HepG2 (cell line): Measurements from ENCODE around the gene SLAIN2. TPM values are rescaled to one million over a fixed set of nuclear protein-coding genes. Genes with fewer than 3 reads are reported as not detected.

Experiments used
- ATAC-seq: fragments of 200-7000 bp; cut with Tn5 transposase; 3 replicates; pipeline ENCODE4 v1.9.1; 2020; ENCODE audit warnings: mild to moderate bottlenecking, moderate library complexity
- Bru-seq: library from RNA; stranded (reverse); fragments of 400-500 nt; gene quantifications from one replicate; lab custom pipeline; 2021; lab: Mats Ljungman, UMichigan
- BruChase-seq, 2 experiments: library from RNA; stranded (reverse); fragments of 400-500 nt; gene quantifications; one replicate each; lab custom pipeline; 2021; lab: Mats Ljungman, UMichigan
- BruUV-seq: library from RNA; stranded (reverse); fragments of 400-500 nt; replicated peaks from 2 replicates; lab custom pipeline; 2021; lab: Mats Ljungman, UMichigan
- CTCF ChIA-PET: fragments of 300-600 bp; formaldehyde crosslinking; extraction: SDS; loops from one replicate; lab custom pipeline; 2021; ENCODE audit warnings: low total read pairs, inconsistent platforms, low intra/inter-chr PET ratio; lab: Yijun Ruan, JAX
- POLR2A ChIA-PET: fragments of 350-600 bp; sonication (Branson Sonifier 250); formaldehyde crosslinking; loops from one replicate; lab custom pipeline; 2020; ENCODE audit warnings: antibody characterized with exemption, inconsistent platforms; lab: Yijun Ruan, JAX
- DNase-seq: peaks from one replicate; pipeline ENCODE4 v3.0.0-alpha.2; 2015; ENCODE audit warnings: low spot score
- FAIRE-seq: peaks from 3 replicates; lab custom pipeline; 2011; peaks lifted over from hg19 to GRCh38; lab: Jason Lieb, UNC
- H2AFZ ChIP-seq: one replicate; pipeline ENCODE4 v1.6.1; 2011; ENCODE audit warnings: low read length, inconsistent platforms
- H3K27ac ChIP-seq: fragments of 300-600 bp; 3 replicates; pipeline ENCODE4 v1.8.0; 2011; ENCODE audit warnings: mixed run types, mild to moderate bottlenecking, mixed read lengths, low read length, inconsistent platforms; ENCODE audit not compliant: insufficient read depth; ENCODE audit errors: extremely low read length
- H3K27me3 ChIP-seq, 2 experiments: fragments of 200-600 bp in 1 of 2; 2 replicates in 1 of 2; 3 replicates in 1 of 2; pipeline versions ENCODE4 v1.6.0 to v1.8.0; 2011; ENCODE audit warnings: low read length in 2 of 2, mild to moderate bottlenecking in 2 of 2, moderate library complexity in 2 of 2, inconsistent platforms in 1 of 2; ENCODE audit not compliant: insufficient read depth in 2 of 2, control insufficient read depth in 1 of 2
- H3K36me3 ChIP-seq, 2 experiments: fragments of 200-600 bp in 1 of 2; replicated peaks in 1 of 2; 2 replicates in 1 of 2; 3 replicates in 1 of 2; pipeline versions ENCODE4 v1.5.1 to v1.8.0; 2011; ENCODE audit warnings: low read length in 2 of 2, inconsistent platforms in 1 of 2; ENCODE audit not compliant: insufficient read depth in 2 of 2, control insufficient read depth in 1 of 2
- H3K4me1 ChIP-seq: 2 replicates; pipeline ENCODE4 v1.5.1; 2012; ENCODE audit warnings: low read length, inconsistent platforms; ENCODE audit not compliant: insufficient read depth
- H3K4me2 ChIP-seq: 2 replicates; pipeline ENCODE4 v1.6.0; 2011; ENCODE audit warnings: low read depth, low read length, inconsistent platforms
- H3K4me3 ChIP-seq, 3 experiments: fragments of 200-600 bp in 1 of 3; sonication (generic), shearing (Covaris generic) in 1 of 3; replicated peaks in 1 of 3; 2 replicates each; pipeline ENCODE4 v1.5.1; 2011 to 2016; ENCODE audit warnings: low read length in 3 of 3, inconsistent platforms in 2 of 3, low read depth in 2 of 3, mild to moderate bottlenecking in 2 of 3, control low read depth in 1 of 3, mixed read lengths in 1 of 3; ENCODE audit not compliant: insufficient read depth in 1 of 3
- H3K79me2 ChIP-seq: one replicate; pipeline ENCODE4 v1.6.1; 2011; ENCODE audit warnings: low read length, inconsistent platforms; ENCODE audit not compliant: insufficient read depth
- H3K9ac ChIP-seq: 2 replicates; pipeline ENCODE4 v1.6.0; 2011; ENCODE audit warnings: mild to moderate bottlenecking, low read depth, low read length, inconsistent platforms; ENCODE audit not compliant: insufficient read depth
- H3K9me3 ChIP-seq: 2 replicates; pipeline ENCODE4 v1.5.1; 2012; ENCODE audit warnings: mild to moderate bottlenecking, low read length
- H4K20me1 ChIP-seq: 2 replicates; pipeline ENCODE4 v1.6.0; 2011; ENCODE audit warnings: inconsistent platforms, mild to moderate bottlenecking, low read length, moderate library complexity; ENCODE audit not compliant: insufficient read depth
- ELF3 ChIP-seq: IDR thresholded peaks from 2 replicates; pipeline ENCODE4 v1.6.1; 2016; ENCODE audit warnings: missing genetic modification reagents, missing compliant biosample characterization
- KLF13 ChIP-seq: sonication (generic); formaldehyde crosslinking; IDR thresholded peaks from 2 replicates; pipeline ENCODE4 v1.4.0; 2020; ENCODE audit warnings: mild to moderate bottlenecking, missing genetic modification reagents
- PAWR ChIP-seq: sonication (generic); formaldehyde crosslinking; IDR thresholded peaks from 2 replicates; pipeline ENCODE4 v1.4.0; 2020; ENCODE audit warnings: missing genetic modification reagents, mild to moderate bottlenecking, borderline replicate concordance
- SALL2 ChIP-seq: sonication (generic); formaldehyde crosslinking; IDR thresholded peaks from 2 replicates; pipeline ENCODE4 v1.8.1; 2023; ENCODE audit warnings: mild to moderate bottlenecking, missing genetic modification reagents, inconsistent platforms
- SOX6 ChIP-seq, 2 experiments: fragments of 450-650 bp in 1 of 2; sonication (generic) in 1 of 2; formaldehyde crosslinking in 1 of 2; IDR thresholded peaks; 2 replicates each; pipeline versions ENCODE4 v1.4.0 to v1.6.1; 2017 to 2020; ENCODE audit warnings: antibody characterized with exemption in 1 of 2, mild to moderate bottlenecking in 1 of 2, missing genetic modification reagents in 1 of 2
- ZFP1 ChIP-seq: IDR thresholded peaks from 2 replicates; pipeline ENCODE4 v1.6.1; 2016
- ZFP41 ChIP-seq: sonication (generic); formaldehyde crosslinking; IDR thresholded peaks from 2 replicates; pipeline ENCODE4 v1.4.0; 2020; ENCODE audit warnings: mild to moderate bottlenecking, missing genetic modification reagents, borderline replicate concordance
- ZKSCAN1 ChIP-seq: fragments of 150-350 bp; IDR thresholded peaks from 2 replicates; pipeline ENCODE4 v1.6.1; 2014; ENCODE audit warnings: low read length
- ZKSCAN5 ChIP-seq: sonication (generic); formaldehyde crosslinking; IDR thresholded peaks from 2 replicates; pipeline ENCODE4 v1.5.1; 2020; ENCODE audit warnings: mild to moderate bottlenecking, missing genetic modification reagents
- ZNF337 ChIP-seq: sonication (generic); formaldehyde crosslinking; IDR thresholded peaks from 2 replicates; pipeline ENCODE4 v1.5.1; 2020; ENCODE audit warnings: missing genetic modification reagents, low read depth, mild to moderate bottlenecking, borderline replicate concordance
- ZNF432 ChIP-seq: sonication (generic); formaldehyde crosslinking; IDR thresholded peaks from 2 replicates; pipeline ENCODE4 v1.5.0; 2020; ENCODE audit warnings: missing genetic modification reagents, mild to moderate bottlenecking, borderline replicate concordance
- ZNF879 ChIP-seq: sonication (generic); formaldehyde crosslinking; IDR thresholded peaks from 2 replicates; pipeline ENCODE4 v1.8.1; 2023; ENCODE audit warnings: missing genetic modification reagents
- WGBS: methylation state at CpG from one replicate; pipeline ENCODE4 v1.1.6; 2017; ENCODE audit warnings: low lambda C conversion rate; 5-methylcytosine and 5-hydroxymethylcytosine counted together
- in situ Hi-C: cut with HindIII; loops from 2 replicates; pipeline ENCODE4 v1.10.0; 2017; ENCODE audit warnings: low pct_unique_long_range_greater_than_20kb; ENCODE audit not compliant: extremely low pct_ligation_motif_present
- intact Hi-C: fragments of 100-400 bp; cut with micrococcal nuclease; formaldehyde crosslinking; loops from one replicate; pipeline ENCODE4 v1.10.0; 2022; ENCODE audit not compliant: unreplicated experiment
- long read RNA-seq, 2 experiments: library from RNA in 1 of 2; library from polyadenylated mRNA in 1 of 2; stranded (forward) in 1 of 2; unstranded in 1 of 2; transcript quantifications; one replicate each; pipeline ENCODE4 v2.0.0, GENCODE V29; 2019 to 2022
- polyA minus RNA-seq, 3 experiments: library from RNA; depleted of rRNA, polyadenylated mRNA; stranded (reverse); fragments of >200 nt; gene quantifications; 2 replicates each; pipeline ENCODE4 v1.2.3, GENCODE V29; 2011; ENCODE audit warnings: low replicate concordance in 1 of 3
- polyA plus RNA-seq, 8 experiments: library from polyadenylated mRNA; depleted of rRNA in 3 of 8; stranded (reverse) in 7 of 8; unstranded in 1 of 8; fragments of >200 nt; fragmentation: Illumina TruSeq in 4 of 8; extraction: Trizol in 4 of 8; gene quantifications; 2 replicates each; pipeline versions ENCODE4 v1.2.1 to v1.2.3, GENCODE V29; 2011 to 2016; ENCODE audit warnings: low read depth in 4 of 8, missing spikeins in 1 of 8, mixed read lengths in 1 of 8; ENCODE audit not compliant: insufficient read depth in 1 of 8
- total RNA-seq, 5 experiments: library from RNA; depleted of rRNA; stranded (reverse); fragments of >200 nt; fragmentation: Illumina TruSeq; extraction: Trizol; gene quantifications; 2 replicates each; pipeline ENCODE4 v1.2.3, GENCODE V29; 2016; ENCODE audit warnings: low read depth in 1 of 5
- TF ChIP-seq, protein P1 (sequence below): sonication (generic); formaldehyde crosslinking; IDR thresholded peaks from 2 replicates; pipeline ENCODE4 v1.8.0; 2022; ENCODE audit warnings: missing genetic modification reagents, mild to moderate bottlenecking, moderate library complexity, borderline replicate concordance

The SLAIN2 gene
- total RNA-seq (2016; rRNA removed; fragmentation: Illumina TruSeq; extraction: Trizol) (20.0 and 20.7 TPM in 2 replicates), polyA plus RNA-seq (2011; rRNA removed) (20.4 and 22.5 TPM in 2 replicates), polyA minus RNA-seq (2011; rRNA and poly(A)+ RNA removed; ENCODE audit: low replicate concordance) (15.3 and 16.0 TPM in 2 replicates), Bru-seq, nascent RNA (percentile 76 among the genes with signal in this experiment), BruChase-seq, experiment 1, labeled RNA remaining after a 6-hour chase (percentile 77 among the genes with signal in this experiment), BruChase-seq, experiment 2, labeled RNA remaining after a 2-hour chase (percentile 76 among the genes with signal in this experiment)
- 13.9 and 17.5 TPM in 2 replicates for total RNA-seq (2016; cell fraction: cytosol; rRNA removed; fragmentation: Illumina TruSeq; extraction: Trizol; ENCODE audit: low read depth)
- 16.3 and 22.8 TPM in 2 replicates for total RNA-seq (2016; cell fraction: insoluble cytoplasmic fraction; rRNA removed; fragmentation: Illumina TruSeq; extraction: Trizol)
- 18.8 and 20.0 TPM in 2 replicates for total RNA-seq (2016; cell fraction: membrane; rRNA removed; fragmentation: Illumina TruSeq; extraction: Trizol)
- 12.7 and 22.6 TPM in 2 replicates for total RNA-seq (2016; cell fraction: nucleus; rRNA removed; fragmentation: Illumina TruSeq; extraction: Trizol)
- polyA plus RNA-seq (2011; cell fraction: cytosol; rRNA removed) = 10.4 and 17.0 TPM in 2 replicates
- polyA plus RNA-seq (2011; cell fraction: nucleus; rRNA removed) = 8.0 and 8.2 TPM in 2 replicates
- polyA plus RNA-seq (2012) = 26.5 and 27.1 TPM in 2 replicates
- 5.5 and 5.7 TPM in 2 replicates for polyA plus RNA-seq (2016; cell fraction: cytosol; fragmentation: Illumina TruSeq; extraction: Trizol; ENCODE audit: low read depth)
- 23.2 and 28.6 TPM in 2 replicates for polyA plus RNA-seq (2016; cell fraction: insoluble cytoplasmic fraction; fragmentation: Illumina TruSeq; extraction: Trizol; ENCODE audit: low read depth)
- polyA plus RNA-seq (2016; cell fraction: membrane; fragmentation: Illumina TruSeq; extraction: Trizol; ENCODE audit: low read depth) = 16.2 and 17.9 TPM in 2 replicates
- polyA plus RNA-seq (2016; cell fraction: nucleus; fragmentation: Illumina TruSeq; extraction: Trizol; ENCODE audit: insufficient read depth, low read depth) = 22.1 and 22.2 TPM in 2 replicates
- 8.3 and 11.8 TPM in 2 replicates for polyA minus RNA-seq (2011; cell fraction: cytosol; rRNA and poly(A)+ RNA removed)
- polyA minus RNA-seq (2011; cell fraction: nucleus; rRNA and poly(A)+ RNA removed) = 29.0 and 30.6 TPM in 2 replicates
- long read RNA-seq, experiment 1, full-length matches to known transcripts = 2 of 9 reads
- long read RNA-seq, experiment 1, partial matches to known transcripts = 6 of 9 reads
- long read RNA-seq, experiment 1, other reads (novel, unspliced or antisense) = 1 of 9 reads
- long read RNA-seq, experiment 2, full-length matches to known transcripts = 9 of 28 reads
- long read RNA-seq, experiment 2, partial matches to known transcripts = 1 of 28 reads
- long read RNA-seq, experiment 2, other reads (novel, unspliced or antisense) = 18 of 28 reads

DNA sequence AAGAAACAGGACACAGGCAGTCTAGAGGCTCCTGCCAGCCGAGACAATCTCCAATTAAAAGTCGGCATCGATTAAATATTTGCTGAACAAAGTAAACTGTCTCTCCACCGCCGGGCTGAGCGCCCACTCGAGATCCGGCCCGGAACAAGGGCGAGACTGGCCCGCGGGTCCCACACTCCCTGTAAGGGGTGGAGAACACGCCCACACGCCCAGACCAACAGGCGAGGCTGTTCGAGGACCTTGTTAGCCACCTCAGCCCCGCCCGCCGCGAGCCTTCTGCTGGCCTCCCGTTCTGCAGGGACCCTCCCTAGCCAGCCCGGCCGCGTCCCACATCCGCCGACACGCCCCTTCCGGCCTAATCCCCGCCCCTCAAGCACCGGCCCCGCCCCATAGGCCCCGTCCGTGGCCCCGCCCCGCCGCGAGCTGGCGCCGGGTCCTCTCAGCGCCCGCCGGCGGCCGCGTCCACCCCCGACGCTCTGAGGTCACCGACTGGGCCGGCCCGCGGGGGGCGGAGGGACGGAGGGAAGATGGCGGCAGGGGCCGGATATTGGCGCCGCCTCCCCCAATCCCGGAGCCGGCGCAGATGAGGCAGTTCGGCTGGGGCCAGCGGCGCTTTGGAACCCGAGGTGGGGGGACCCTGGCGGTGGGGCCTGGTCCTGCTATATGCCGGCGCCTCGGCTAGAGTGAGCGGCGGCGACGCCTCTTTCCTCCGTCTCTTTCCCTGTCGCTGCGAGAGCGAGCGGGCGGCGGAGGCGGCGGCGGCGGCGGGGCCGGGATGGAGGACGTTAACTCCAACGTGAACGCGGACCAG, at the start of gene SLAIN2:
Gene SLAIN2 (plus strand): TSS at position 565 of the 811 bp plus-strand sequence. CDS start 211 bp downstream, at position 776.
- in situ Hi-C loops = no loop called here
- Histone ChIP-seq H3K4me1 (peaks cover 57% of the 10 kb centered on the region), H3K4me2 (peak within 1 kb of the TSS; percentile 82), H3K9me3 (no peaks in the 10 kb centered on the region), H3K4me3 (peak within 1 kb of the TSS; percentile 88 to 99 (median 98)), H3K9ac (peak within 1 kb of the TSS; percentile 93), H4K20me1 (peaks cover 28% of the 10 kb centered on the region), H3K36me3 (no peaks in the 10 kb centered on the region), H2AFZ (peak within 1 kb of the TSS; percentile 71), H3K27ac (peak within 1 kb of the TSS; percentile 91), H3K79me2 (peaks cover 41% of the 10 kb centered on the region), H3K27me3 (no peaks in the 10 kb centered on the region; a peak in 1 of 5 replicates)
- WGBS = 1% methylated on average over 29 of the region's 89 CpGs
- FAIRE-seq = no peak
- ATAC-seq = peak; percentile 95
- TSS peak; percentile 65 for BruUV-seq
- ChIA-PET CTCF (no interaction called here), POLR2A (interaction anchor here (1.0 kb wide), 2 partner anchors 13 to 45 kb away, joined by 3 to 4 read pairs; no protein-coding TSS in a partner anchor)
- peak; percentile 91 for DNase-seq
- intact Hi-C loops = loop anchor here (1.0 to 10.0 kb wide), 4 partner anchors 25 to 444 kb away; partner anchors contain the start of gene FRYL
- TF ChIP-seq ZNF432 (CRISPR knock-in tag) (no peak), ZKSCAN5 (CRISPR knock-in tag) (no peak), ZNF337 (CRISPR knock-in tag) (no peak), ZFP41 (CRISPR knock-in tag) (no peak), ZKSCAN1 (no peak), SOX6 (IDR thresholded peaks at IDR 0.05) (no peak), SOX6 (CRISPR knock-in tag; IDR thresholded peaks at IDR 0.05) (peak; percentile 49; the same call in 1 of the 2 replicates), ZFP1 (CRISPR knock-in tag) (no peak), PAWR (no peak), ZNF879 (CRISPR knock-in tag) (no peak), ELF3 (CRISPR knock-in tag) (peak; percentile 65), KLF13 (CRISPR knock-in tag) (no peak), SALL2 (no peak)
- TF ChIP-seq, protein P1, sequence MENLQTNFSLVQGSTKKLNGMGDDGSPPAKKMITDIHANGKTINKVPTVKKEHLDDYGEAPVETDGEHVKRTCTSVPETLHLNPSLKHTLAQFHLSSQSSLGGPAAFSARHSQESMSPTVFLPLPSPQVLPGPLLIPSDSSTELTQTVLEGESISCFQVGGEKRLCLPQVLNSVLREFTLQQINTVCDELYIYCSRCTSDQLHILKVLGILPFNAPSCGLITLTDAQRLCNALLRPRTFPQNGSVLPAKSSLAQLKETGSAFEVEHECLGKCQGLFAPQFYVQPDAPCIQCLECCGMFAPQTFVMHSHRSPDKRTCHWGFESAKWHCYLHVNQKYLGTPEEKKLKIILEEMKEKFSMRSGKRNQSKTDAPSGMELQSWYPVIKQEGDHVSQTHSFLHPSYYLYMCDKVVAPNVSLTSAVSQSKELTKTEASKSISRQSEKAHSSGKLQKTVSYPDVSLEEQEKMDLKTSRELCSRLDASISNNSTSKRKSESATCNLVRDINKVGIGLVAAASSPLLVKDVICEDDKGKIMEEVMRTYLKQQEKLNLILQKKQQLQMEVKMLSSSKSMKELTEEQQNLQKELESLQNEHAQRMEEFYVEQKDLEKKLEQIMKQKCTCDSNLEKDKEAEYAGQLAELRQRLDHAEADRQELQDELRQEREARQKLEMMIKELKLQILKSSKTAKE (CRISPR knock-in tag) = no peak
